Measurements from ENCODE around the gene TDRD15.
A peak's percentile ranks its signal among the peaks of the same experiment; 100 is the strongest.
"Not testable (repeated sequence)": the region's sequence is repeated elsewhere in the genome, so short reads cannot be mapped to it uniquely, and the experiment has no call there.

Gene TDRD15

GRCh38 chr2:21118302-21118920, 5.4 kb upstream of the TDRD15 start:
- H3K9me3 ChIP-seq: no peaks in the 10 kb centered on the region
- no peaks in the 10 kb centered on the region for H3K27me3 ChIP-seq
- H3K4me3 ChIP-seq: no peak overlapping the region
- intact Hi-C loops (cut with DNase I; ENCODE audit: low total_unique reads): loop anchor here (2.0 to 5.0 kb wide), 2 partner anchors 76 to 451 kb away; partner anchors contain the start of gene GDF7
- TF ChIP-seq, protein P1, sequence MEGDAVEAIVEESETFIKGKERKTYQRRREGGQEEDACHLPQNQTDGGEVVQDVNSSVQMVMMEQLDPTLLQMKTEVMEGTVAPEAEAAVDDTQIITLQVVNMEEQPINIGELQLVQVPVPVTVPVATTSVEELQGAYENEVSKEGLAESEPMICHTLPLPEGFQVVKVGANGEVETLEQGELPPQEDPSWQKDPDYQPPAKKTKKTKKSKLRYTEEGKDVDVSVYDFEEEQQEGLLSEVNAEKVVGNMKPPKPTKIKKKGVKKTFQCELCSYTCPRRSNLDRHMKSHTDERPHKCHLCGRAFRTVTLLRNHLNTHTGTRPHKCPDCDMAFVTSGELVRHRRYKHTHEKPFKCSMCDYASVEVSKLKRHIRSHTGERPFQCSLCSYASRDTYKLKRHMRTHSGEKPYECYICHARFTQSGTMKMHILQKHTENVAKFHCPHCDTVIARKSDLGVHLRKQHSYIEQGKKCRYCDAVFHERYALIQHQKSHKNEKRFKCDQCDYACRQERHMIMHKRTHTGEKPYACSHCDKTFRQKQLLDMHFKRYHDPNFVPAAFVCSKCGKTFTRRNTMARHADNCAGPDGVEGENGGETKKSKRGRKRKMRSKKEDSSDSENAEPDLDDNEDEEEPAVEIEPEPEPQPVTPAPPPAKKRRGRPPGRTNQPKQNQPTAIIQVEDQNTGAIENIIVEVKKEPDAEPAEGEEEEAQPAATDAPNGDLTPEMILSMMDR (IDR thresholded peaks at IDR 0.05): peak; percentile 61 to 72
- peak in 1 of 2 donors; percentile 43 for DNase-seq
- H3K27ac ChIP-seq: no peak overlapping the region
- H3K36me3 ChIP-seq: no peaks in the 10 kb centered on the region
- H3K4me1 ChIP-seq: no peaks in the 10 kb centered on the region

DNA sequence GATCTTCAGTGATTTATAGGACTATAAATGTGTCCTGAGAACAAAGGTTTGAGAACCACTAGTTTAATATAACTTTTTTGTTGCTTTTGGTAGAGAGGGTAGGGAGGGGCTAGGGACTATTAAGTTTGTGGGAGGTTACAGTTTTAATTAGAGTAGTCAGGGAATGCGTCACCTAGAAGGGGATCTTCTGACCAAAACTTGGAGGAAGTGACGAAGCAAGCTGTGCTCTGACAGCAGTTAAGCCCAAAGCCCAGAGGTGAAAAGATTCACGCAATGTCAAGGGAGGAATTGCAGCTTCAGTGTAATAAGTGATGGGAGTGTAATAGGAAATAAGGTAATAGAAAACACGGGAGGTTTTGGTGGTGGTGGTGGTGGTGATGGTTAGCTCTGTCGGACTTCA, 8.1 kb downstream of the TDRD15 start:
- no peaks in the 10 kb centered on the region for H3K36me3 ChIP-seq
- no peak overlapping the region for H3K4me3 ChIP-seq
- DNase-seq: no peak
- no peak overlapping the region for H3K27ac ChIP-seq
- no peaks in the 10 kb centered on the region for H3K9me3 ChIP-seq
- intact Hi-C loops (cut with DNase I; ENCODE audit: low total_unique reads): no loop called here
- peaks cover 0 to 5% of the 10 kb centered on the region in 2 donors for H3K27me3 ChIP-seq
- no peaks in the 10 kb centered on the region for H3K4me1 ChIP-seq
- TF ChIP-seq, protein P1 (IDR thresholded peaks at IDR 0.05): no peak

GRCh38 chr2:21135585-21135984, 11.8 kb downstream of the TDRD15 start:
- Histone ChIP-seq H3K4me3 (no peak overlapping the region), H3K36me3 (no peaks in the 10 kb centered on the region), H3K27me3 (peaks cover 0 to 7% of the 10 kb centered on the region in 2 donors), H3K9me3 (no peaks in the 10 kb centered on the region), H3K4me1 (no peaks in the 10 kb centered on the region), H3K27ac (no peak overlapping the region)
- TF ChIP-seq, protein P1 (IDR thresholded peaks at IDR 0.05): no peak
- intact Hi-C loops (cut with DNase I; ENCODE audit: low total_unique reads): no loop called here
- DNase-seq: no peak

DNA sequence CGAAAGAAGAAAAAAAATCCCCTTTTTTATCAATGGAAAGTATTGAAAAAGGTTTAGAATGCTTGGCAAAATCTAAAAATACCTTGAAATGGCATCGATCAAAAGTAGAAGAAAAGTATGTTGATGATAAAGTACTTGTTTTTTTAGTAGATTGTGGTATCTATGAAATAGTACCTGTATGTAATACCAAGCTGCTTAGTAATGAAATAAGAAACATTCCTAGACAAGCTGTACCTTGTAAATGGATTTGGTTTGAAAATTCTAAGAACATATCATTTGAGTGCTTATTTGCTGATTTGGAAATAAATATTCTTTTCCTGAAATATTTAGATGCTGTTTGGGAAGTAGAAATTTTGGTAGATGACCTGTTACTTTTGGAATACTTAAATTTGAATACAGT, 18.4 kb downstream of the TDRD15 start:
- no peak overlapping the region for H3K4me3 ChIP-seq
- DNase-seq: no peak
- no peaks in the 10 kb centered on the region for H3K4me1 ChIP-seq
- H3K27ac ChIP-seq: no peak overlapping the region
- no peaks in the 10 kb centered on the region for H3K36me3 ChIP-seq
- H3K9me3 ChIP-seq: no peaks in the 10 kb centered on the region
- intact Hi-C loops (cut with DNase I; ENCODE audit: low total_unique reads): no loop called here
- TF ChIP-seq, protein P1 (IDR thresholded peaks at IDR 0.05): no peak
- peaks cover 0 to 2% of the 10 kb centered on the region in 2 donors for H3K27me3 ChIP-seq

GRCh38 chr2:21146638-21147037, 22.9 kb downstream of the TDRD15 start:
- no peaks in the 10 kb centered on the region for H3K27me3 ChIP-seq
- intact Hi-C loops (cut with DNase I; ENCODE audit: low total_unique reads): no loop called here
- no peaks in the 10 kb centered on the region for H3K9me3 ChIP-seq
- DNase-seq: no peak
- TF ChIP-seq, protein P1 (IDR thresholded peaks at IDR 0.05): no peak
- H3K27ac ChIP-seq: no peak overlapping the region
- no peaks in the 10 kb centered on the region for H3K36me3 ChIP-seq
- H3K4me3 ChIP-seq: no peak overlapping the region
- H3K4me1 ChIP-seq: no peaks in the 10 kb centered on the region

DNA sequence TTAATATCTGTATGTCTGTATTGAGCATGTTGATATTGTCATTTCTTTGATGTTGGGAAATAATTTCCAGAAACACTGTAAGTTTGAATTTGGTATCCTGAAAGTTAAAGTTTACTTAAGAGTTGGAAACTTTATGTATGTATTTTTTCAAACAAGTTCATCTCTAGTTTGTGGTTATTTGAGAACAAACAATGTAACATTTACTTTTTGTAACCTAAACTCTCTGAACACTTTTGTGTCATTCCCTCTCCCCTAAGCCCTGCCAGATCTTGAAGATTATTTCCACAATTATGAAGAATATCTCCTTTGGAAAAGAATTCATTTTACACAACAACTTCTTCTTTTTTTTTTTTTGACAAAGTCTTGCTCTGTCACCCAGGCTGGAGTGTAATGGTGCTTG, 24.9 kb downstream of the TDRD15 start:
- no peak for DNase-seq
- TF ChIP-seq, protein P1 (IDR thresholded peaks at IDR 0.05): no peak
- H3K4me3 ChIP-seq: no peak overlapping the region
- no peaks in the 10 kb centered on the region for H3K4me1 ChIP-seq
- H3K36me3 ChIP-seq: no peaks in the 10 kb centered on the region
- H3K27me3 ChIP-seq: no peaks in the 10 kb centered on the region
- intact Hi-C loops (cut with DNase I; ENCODE audit: low total_unique reads): no loop called here
- H3K27ac ChIP-seq: no peak overlapping the region
- H3K9me3 ChIP-seq: no peaks in the 10 kb centered on the region

DNA sequence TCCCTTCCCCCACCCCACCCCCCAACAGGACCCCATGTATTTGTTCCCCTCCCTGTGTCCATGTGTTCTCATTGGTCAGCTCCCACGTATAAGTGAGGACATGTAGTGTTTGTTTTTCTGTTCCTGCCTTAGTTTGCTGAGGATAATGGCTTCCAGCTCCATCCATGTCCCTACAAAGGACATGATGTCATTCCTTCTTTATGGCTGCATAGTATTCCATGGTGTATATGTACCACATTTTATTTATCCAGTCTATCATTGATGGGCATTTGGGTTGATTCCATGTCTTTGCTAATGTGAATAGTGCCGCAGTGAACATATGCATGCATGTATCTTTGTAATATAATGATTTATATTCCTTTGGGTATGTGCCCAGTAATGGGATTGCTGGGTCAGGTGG, 27.5 kb downstream of the TDRD15 start:
- H3K4me3 ChIP-seq; intact Hi-C loops (cut with DNase I; ENCODE audit: low total_unique reads); DNase-seq; H3K36me3 ChIP-seq; H3K9me3 ChIP-seq; H3K4me1 ChIP-seq; H3K27me3 ChIP-seq; H3K27ac ChIP-seq: not testable (repeated sequence)

Measured in tibial artery (tissue), 4 donors.